ENCODE measurements around the gene CDH26.

Gene CDH26

DNA sequence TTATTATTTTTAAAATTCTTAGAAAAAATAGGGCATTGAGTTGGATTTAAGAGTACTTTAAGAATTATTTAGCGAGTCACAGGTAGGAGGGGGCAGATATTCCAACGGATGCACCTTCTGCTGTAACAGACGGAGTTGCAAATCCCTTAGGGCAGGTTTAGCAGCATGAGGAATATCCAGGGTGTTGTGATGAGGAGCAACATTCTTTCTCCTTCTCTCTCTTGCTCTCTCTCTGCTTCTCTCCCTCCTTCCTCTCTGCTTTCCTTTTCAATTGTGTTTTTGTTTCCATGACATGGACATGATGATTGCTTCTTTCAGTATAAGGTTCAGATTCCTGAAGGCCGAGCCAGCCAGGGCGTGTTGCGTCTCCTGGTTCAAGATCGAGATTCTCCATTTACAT, 28.9 kb downstream of the CDH26 start:
- DNase-seq = no peak

GRCh38 chr20:59988141-59988540, 29.9 kb downstream of the CDH26 start:
- no peak for DNase-seq

GRCh38 chr20:59992526-59993084, 34.4 kb downstream of the CDH26 start:
- DNase-seq = no peak

DNA sequence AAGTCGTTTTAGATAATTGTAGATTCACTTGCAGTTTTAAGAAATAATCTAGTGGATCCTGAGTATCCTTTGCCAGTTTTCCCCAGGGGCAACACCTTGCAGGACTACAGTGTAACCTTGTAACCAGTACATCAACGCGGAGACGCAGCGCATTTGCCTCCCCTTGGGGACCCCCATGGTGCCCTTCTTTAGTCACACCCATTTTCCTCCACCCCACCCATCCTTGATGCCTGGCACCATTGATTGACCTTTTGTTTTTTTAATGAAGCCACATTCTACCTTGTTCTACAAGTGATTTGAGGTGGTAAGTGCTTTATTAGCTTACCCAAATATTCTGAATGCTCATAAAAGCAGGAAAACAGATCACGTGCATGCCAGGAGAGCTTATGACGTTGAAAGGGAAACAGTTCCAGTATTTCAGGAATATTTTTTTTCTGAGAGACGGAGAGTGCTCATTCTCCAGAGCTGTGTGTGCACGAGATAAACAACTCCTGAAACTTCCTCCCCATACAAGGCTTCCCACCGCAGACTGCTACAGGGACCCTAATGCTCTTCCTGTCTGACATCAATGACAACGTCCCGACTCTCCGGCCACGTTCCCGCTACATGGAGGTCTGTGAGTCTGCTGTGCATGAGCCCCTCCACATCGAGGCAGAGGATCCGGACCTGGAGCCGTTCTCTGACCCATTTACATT, 35.7 kb downstream of the CDH26 start:
- no peak for DNase-seq

- DNase-seq = no peak
These were observed 36.5 kb downstream of the CDH26 start for GRCh38 chr20:59994697-59995122.

GRCh38 chr20:59996108-59996507, 37.9 kb downstream of the CDH26 start:
- no peak for DNase-seq

GRCh38 chr20:59997896-59998295, 39.7 kb downstream of the CDH26 start:
- DNase-seq = no peak

GRCh38 chr20:59999502-59999901, 41.3 kb downstream of the CDH26 start:
- no peak for DNase-seq

- DNase-seq = no peak
These were observed 42.2 kb downstream of the CDH26 start for GRCh38 chr20:60000271-60001042.

GRCh38 chr20:60001108-60001507, 42.9 kb downstream of the CDH26 start:
- DNase-seq = no peak

- no peak for DNase-seq
These were observed 45.6 kb downstream of the CDH26 start for GRCh38 chr20:60003776-60004175.

GRCh38 chr20:60006261-60006660, 48.0 kb downstream of the CDH26 start:
- no peak for DNase-seq

GRCh38 chr20:60007464-60007863, 49.2 kb downstream of the CDH26 start:
- DNase-seq = no peak

- DNase-seq = no peak
These were observed 50.0 kb downstream of the CDH26 start for GRCh38 chr20:60008130-60008808.

DNA sequence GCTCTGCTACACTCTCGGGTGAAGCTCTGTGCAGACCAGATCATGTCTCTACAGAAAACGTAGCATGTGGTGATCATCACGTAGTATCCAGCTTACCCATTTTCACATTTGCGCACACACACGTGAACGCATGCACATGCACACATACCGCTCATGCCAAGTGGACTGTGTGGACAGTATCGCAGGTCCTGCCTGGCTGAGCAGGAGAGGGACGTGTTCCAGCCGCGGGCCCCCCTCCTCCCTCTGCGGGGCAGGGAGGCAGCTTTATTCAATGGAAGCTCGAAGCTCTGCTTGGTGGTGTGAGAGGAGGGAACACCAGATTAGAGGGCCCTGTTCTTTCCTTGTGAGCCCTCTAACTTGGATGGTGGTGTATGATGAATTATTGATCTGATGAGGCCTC, 51.1 kb downstream of the CDH26 start:
- DNase-seq = no peak

DNA sequence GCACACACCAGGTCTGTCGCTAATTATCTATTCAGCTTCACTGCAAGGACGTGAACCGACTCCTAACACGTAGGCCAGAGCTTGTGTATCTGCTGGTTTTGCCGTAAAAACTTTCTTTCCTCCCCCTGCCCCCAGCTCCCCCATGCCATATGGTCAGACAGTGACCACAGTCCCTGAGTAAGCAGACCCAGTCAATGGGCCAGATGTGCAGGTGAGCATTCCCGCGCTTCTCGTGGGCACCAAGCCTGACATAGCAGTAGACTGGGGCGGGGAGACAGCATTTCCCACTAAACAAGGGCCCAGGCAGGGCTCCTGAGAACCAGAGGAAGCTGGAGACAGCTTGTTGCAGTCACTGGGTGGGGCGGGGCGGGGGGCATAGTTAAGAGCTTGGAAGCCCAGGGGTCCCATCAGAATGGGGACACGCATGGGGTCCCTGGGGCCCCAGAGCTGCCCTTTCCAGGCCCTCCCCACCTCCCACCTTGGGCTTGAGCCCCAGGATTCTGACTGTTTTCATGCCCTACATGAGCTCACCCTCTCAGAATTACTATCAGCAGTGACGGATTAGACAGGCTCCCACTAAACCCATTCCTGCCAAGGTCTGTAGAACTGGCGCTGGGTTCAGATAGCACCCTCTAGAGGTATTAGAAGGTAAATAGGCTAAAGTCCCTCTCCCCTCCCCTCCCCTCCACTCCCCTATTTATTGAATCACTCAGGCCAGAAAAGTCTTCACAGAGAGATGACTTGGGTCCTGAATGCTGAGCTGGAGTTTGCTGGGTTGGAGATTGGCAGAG, 51.8 kb downstream of the CDH26 start:
- no peak for DNase-seq

DNA sequence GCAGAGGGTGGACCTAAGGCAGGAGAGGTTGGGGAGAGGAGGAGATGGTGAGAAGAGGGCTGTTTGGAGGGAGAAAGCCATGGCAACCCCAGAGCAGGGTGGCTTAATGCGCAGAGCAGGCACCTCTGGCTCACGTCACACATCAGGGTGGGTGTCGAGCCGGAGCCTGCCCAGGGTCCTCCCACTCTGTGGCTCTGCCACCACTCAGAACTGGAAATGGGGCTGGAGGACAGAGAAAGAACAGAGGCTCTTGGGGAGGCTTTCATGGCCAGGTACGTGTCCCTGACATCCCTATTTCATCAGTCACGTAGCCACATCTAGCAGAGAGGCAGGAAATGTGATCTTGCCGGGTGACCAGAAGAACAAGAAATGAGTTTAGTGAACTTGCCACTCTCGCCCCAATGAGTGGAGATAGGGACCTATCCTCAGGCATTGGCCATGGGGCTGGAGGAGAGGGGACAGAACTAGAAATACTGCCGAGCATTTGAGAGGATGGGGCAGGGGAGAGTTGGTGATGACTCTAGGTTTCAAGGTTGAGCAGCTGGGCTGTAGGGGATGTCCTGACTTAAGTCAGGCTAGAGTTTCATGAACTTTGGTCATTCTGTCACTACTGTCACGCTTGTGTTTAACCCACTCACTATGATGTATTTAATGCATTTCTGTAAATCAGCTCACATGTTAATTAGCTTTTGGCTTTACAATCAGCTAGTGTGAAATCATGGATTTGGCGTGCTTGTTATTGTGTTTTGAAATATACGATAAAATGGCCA, 52.7 kb downstream of the CDH26 start:
- no peak for DNase-seq

GRCh38 chr20:60011512-60012507, 53.6 kb downstream of the CDH26 start:
- DNase-seq = peak; percentile 19

DNA sequence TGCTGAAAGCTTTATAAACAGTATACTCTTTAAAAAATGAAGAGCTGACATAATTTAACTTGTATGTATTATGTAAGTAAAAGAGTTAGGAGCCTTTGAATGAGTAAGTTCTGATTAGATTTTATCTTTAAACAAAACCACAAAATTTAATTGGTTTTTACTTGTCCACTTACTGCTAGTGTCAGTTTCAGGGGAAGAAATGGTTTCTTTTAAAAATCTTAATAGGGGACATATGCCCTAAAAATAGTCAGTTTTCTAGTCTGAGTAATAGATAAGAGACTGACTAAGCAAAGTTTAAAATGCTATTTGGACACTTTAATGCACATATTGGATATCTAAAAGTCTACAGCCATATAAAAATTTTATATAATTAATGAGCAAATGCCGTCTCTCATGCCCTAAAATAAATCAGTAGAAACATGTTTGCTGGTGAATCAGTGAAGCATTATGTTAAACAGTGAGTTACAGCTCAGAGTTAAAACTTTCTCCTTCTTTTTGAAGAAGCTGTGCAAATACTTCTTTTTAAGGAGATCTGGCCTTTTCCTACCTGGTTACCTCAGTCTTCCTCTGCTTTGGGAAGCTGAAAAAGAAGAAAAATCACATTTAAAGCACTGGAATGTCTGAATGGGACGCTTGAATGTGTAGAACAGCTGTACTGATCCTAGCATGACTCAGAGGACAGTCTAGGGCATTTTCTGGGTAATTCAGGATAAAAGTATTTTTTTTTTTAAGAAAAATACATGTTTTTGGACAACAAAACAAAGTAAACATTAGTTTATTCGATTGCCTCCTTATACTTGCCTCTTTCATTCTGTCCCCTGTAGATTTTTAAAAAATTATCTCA, 55.3 kb downstream of the CDH26 start:
- no peak for DNase-seq

DNA sequence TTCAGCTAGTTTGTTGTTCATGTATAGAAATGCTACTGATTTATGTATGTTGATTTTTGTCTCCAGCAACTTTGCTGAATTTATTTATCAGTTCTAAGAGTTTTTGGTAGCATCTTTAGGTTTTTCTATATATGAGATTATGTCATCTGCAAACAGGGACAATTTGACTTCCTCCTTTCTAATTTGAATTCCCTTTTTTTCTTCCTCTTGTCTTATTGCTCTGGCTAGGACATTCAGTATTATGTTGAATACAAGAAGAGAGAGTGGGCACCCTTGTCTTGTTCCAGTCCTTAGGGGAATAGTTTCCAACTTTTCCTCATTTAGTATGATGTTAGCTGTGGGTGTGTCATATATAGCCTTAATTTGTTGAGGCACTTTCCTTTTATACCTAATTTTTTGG, 58.2 kb downstream of the CDH26 start:
- no peak for DNase-seq
